ENCODE measurements around the gene CDR2.

DNA sequence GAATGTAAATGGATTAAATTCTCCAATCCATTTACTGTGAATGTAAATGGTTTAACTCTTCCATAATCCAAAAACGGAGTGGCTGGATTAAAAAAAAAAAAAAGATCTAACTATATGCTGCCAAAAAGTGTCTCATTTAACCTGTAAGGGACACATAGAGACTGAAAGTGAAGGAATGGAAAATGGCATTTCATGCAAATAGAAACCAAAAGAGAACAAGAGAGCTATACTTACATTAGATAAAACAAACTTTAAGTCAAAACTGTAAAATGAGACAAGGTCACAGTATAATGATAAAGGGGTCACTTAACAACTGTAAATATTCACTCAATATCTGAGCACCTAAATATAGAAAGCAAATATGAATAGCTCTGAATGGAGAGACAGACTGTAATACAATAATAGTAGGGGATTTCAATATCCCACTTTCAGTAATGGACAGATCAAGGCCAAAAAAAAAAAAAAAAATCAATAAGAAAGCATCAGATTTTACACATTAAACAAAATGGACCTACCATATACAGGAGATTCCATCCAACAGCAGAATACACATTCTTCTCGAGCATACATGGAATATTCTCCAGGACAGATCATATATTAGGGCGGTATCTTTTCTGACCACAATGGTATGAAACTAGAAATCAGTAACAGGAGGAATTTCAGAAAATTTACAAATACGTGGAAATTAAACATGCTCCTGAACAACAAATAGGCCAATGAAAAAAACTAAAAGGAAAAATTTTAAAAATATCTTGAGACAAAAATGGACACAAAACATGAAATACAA, 36.4 kb downstream of the CDR2 start:
- TF ChIP-seq EP300 (IDR thresholded peaks at IDR 0.05) (no peak), POLR2A (IDR thresholded peaks at IDR 0.05) (no peak)
- TF ChIP-seq, protein P1, sequence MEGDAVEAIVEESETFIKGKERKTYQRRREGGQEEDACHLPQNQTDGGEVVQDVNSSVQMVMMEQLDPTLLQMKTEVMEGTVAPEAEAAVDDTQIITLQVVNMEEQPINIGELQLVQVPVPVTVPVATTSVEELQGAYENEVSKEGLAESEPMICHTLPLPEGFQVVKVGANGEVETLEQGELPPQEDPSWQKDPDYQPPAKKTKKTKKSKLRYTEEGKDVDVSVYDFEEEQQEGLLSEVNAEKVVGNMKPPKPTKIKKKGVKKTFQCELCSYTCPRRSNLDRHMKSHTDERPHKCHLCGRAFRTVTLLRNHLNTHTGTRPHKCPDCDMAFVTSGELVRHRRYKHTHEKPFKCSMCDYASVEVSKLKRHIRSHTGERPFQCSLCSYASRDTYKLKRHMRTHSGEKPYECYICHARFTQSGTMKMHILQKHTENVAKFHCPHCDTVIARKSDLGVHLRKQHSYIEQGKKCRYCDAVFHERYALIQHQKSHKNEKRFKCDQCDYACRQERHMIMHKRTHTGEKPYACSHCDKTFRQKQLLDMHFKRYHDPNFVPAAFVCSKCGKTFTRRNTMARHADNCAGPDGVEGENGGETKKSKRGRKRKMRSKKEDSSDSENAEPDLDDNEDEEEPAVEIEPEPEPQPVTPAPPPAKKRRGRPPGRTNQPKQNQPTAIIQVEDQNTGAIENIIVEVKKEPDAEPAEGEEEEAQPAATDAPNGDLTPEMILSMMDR (IDR thresholded peaks at IDR 0.05), result no peak
